HG02943 (cell line): ENCODE measurements around the gene FRMD4A.
"Not testable (repeated sequence)": the region's sequence is repeated elsewhere in the genome, so short reads cannot be mapped to it uniquely, and the experiment has no call there.

Source experiments
- ATAC-seq: cut with Tn5 transposase; IDR thresholded peaks from one replicate; pipeline ENCODE4 v1.9.1; 2021; ENCODE audit warnings: mild to moderate bottlenecking, low read depth, moderate library complexity; ENCODE audit not compliant: unreplicated experiment

Gene FRMD4A

GRCh38 chr10:13809427-13809826 is 521.3 kb downstream of the FRMD4A start:
- ATAC-seq: no peak

- ATAC-seq: no peak
These were observed 522.0 kb downstream of the FRMD4A start for GRCh38 chr10:13808556-13809391.

GRCh38 chr10:13806419-13806818 is 524.3 kb downstream of the FRMD4A start:
- no peak for ATAC-seq

GRCh38 chr10:13803566-13804554 is 526.9 kb downstream of the FRMD4A start:
- ATAC-seq: no peak

GRCh38 chr10:13801907-13802288 is 528.8 kb downstream of the FRMD4A start:
- no peak for ATAC-seq

GRCh38 chr10:13801156-13801906 is 529.4 kb downstream of the FRMD4A start:
- ATAC-seq: no peak

GRCh38 chr10:13797164-13797563 is 533.6 kb downstream of the FRMD4A start:
- no peak for ATAC-seq

- ATAC-seq: peak; percentile 72
These were observed 534.8 kb downstream of the FRMD4A start for GRCh38 chr10:13795653-13796555.

- ATAC-seq: no peak
These were observed 535.6 kb downstream of the FRMD4A start for GRCh38 chr10:13794992-13795612.

GRCh38 chr10:13792006-13792405 is 538.7 kb downstream of the FRMD4A start:
- ATAC-seq: no peak

- no peak for ATAC-seq
These were observed 539.2 kb downstream of the FRMD4A start for GRCh38 chr10:13791483-13791882.

GRCh38 chr10:13790196-13790595 is 540.5 kb downstream of the FRMD4A start:
- no peak for ATAC-seq

GRCh38 chr10:13789448-13789829 is 541.3 kb downstream of the FRMD4A start:
- ATAC-seq: no peak

- ATAC-seq: no peak
These were observed 541.8 kb downstream of the FRMD4A start for GRCh38 chr10:13788711-13789447.

GRCh38 chr10:13788320-13788600 is 542.5 kb downstream of the FRMD4A start:
- no peak for ATAC-seq

GRCh38 chr10:13787015-13787421 is 543.7 kb downstream of the FRMD4A start:
- no peak for ATAC-seq

GRCh38 chr10:13784067-13784466 is 546.7 kb downstream of the FRMD4A start:
- no peak for ATAC-seq

- no peak for ATAC-seq
These were observed 551.0 kb downstream of the FRMD4A start for GRCh38 chr10:13779748-13780147.

- ATAC-seq: not testable (repeated sequence)
These were observed 552.1 kb downstream of the FRMD4A start for GRCh38 chr10:13778693-13778960.
